DND-41 (cell line): ENCODE results near the gene CNN3.

Experiments
- EZH2 ChIP-seq: IDR thresholded peaks from 3 replicates; pipeline ENCODE4 v1.6.1; 2012; ENCODE audit warnings: borderline replicate concordance, low read depth, mild to moderate bottlenecking, moderate library complexity, low read length, inconsistent platforms; ENCODE audit not compliant: severe bottlenecking
- TF ChIP-seq, protein P1 (sequence below): IDR thresholded peaks from 2 replicates; pipeline ENCODE4 v1.5.1; 2012; ENCODE audit warnings: borderline replicate concordance, low read length, moderate library complexity, mild to moderate bottlenecking; ENCODE audit not compliant: poor library complexity, severe bottlenecking; ENCODE audit errors: extremely low read depth

GRCh38 chr1:94884106-94884505, 42.8 kb downstream of the CNN3 start:
- TF ChIP-seq, protein P1, sequence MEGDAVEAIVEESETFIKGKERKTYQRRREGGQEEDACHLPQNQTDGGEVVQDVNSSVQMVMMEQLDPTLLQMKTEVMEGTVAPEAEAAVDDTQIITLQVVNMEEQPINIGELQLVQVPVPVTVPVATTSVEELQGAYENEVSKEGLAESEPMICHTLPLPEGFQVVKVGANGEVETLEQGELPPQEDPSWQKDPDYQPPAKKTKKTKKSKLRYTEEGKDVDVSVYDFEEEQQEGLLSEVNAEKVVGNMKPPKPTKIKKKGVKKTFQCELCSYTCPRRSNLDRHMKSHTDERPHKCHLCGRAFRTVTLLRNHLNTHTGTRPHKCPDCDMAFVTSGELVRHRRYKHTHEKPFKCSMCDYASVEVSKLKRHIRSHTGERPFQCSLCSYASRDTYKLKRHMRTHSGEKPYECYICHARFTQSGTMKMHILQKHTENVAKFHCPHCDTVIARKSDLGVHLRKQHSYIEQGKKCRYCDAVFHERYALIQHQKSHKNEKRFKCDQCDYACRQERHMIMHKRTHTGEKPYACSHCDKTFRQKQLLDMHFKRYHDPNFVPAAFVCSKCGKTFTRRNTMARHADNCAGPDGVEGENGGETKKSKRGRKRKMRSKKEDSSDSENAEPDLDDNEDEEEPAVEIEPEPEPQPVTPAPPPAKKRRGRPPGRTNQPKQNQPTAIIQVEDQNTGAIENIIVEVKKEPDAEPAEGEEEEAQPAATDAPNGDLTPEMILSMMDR = no peak
- TF ChIP-seq EZH2 = no peak
